Mammary epithelial cell (primary cell): ENCODE results near the gene C4orf36.

Source experiments
- EZH2 ChIP-seq: IDR thresholded peaks from 2 replicates; pipeline ENCODE4 v1.6.1; 2012; ENCODE audit warnings: low read length, inconsistent platforms, borderline replicate concordance
- TF ChIP-seq, protein P1 (sequence below), 2 donors: IDR thresholded peaks in 1 of 2; conservative IDR thresholded peaks in 1 of 2; 2 replicates each; pipeline ENCODE4 v1.5.1; 2011 to 2012; ENCODE audit warnings: inconsistent platforms in 2 of 2, low read length in 2 of 2, mild to moderate bottlenecking in 2 of 2, control low read depth in 1 of 2, low read depth in 1 of 2; ENCODE audit not compliant: insufficient read depth in 1 of 2; ENCODE audit errors: extremely low read depth in 1 of 2

DNA sequence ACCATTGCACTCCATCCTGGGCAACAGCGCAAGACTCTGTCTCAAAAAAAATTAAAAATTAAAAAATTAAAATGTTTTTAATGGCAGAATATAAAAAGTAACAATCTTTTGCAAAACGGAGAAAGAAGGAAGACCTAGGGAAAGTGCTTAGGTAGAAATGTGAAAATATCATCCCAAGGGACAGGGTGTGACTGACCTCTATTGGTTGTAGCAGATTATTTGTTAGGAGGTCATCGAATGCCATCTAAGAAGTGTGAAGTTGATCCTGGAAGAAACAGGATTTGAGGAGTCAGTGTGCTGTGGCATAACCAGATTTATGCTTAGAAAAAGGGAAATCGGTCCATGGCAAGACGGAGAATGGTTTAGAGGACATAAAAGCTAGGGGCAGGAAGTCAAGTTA, 18.1 kb upstream of the C4orf36 start:
- TF ChIP-seq, protein P1, sequence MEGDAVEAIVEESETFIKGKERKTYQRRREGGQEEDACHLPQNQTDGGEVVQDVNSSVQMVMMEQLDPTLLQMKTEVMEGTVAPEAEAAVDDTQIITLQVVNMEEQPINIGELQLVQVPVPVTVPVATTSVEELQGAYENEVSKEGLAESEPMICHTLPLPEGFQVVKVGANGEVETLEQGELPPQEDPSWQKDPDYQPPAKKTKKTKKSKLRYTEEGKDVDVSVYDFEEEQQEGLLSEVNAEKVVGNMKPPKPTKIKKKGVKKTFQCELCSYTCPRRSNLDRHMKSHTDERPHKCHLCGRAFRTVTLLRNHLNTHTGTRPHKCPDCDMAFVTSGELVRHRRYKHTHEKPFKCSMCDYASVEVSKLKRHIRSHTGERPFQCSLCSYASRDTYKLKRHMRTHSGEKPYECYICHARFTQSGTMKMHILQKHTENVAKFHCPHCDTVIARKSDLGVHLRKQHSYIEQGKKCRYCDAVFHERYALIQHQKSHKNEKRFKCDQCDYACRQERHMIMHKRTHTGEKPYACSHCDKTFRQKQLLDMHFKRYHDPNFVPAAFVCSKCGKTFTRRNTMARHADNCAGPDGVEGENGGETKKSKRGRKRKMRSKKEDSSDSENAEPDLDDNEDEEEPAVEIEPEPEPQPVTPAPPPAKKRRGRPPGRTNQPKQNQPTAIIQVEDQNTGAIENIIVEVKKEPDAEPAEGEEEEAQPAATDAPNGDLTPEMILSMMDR (conservative IDR thresholded peaks at IDR 0.05 in 1 of 2, IDR thresholded peaks at IDR 0.05 in 1 of 2; ENCODE audit: extremely low read depth in 1 of 2, insufficient read depth in 1 of 2, low read depth in 1 of 2, low read length in 2 of 2) = peak; percentile 15 to 17
- TF ChIP-seq EZH2 = no peak
